GM12865 (cell line): ENCODE measurements around the gene COL18A1.
A peak's percentile ranks its signal among the peaks of the same experiment; 100 is the strongest.

Source experiments
- DNase-seq: peaks from one replicate; pipeline ENCODE4 v3.0.0; 2010; ENCODE audit warnings: low read depth
- H3K4me3 ChIP-seq: 2 replicates; pipeline ENCODE4 v1.5.1; 2011; ENCODE audit warnings: mild to moderate bottlenecking, low read depth, low read length, control low read depth
- CTCF ChIP-seq: IDR thresholded peaks from 2 replicates; pipeline ENCODE4 v1.5.1; 2011; ENCODE audit warnings: low read length, control low read depth, low read depth, inconsistent platforms; ENCODE audit not compliant: insufficient read depth; ENCODE audit errors: missing control alignments

Gene COL18A1

GRCh38 chr21:45546636-45547544, 141.9 kb downstream of the COL18A1 start:
- no peak overlapping the region for H3K4me3 ChIP-seq
- TF ChIP-seq CTCF: no peak
- DNase-seq: no peak

GRCh38 chr21:45547545-45547900, 142.6 kb downstream of the COL18A1 start:
- no peak overlapping the region for H3K4me3 ChIP-seq
- DNase-seq: no peak
- TF ChIP-seq CTCF: no peak

GRCh38 chr21:45548711-45549491, 143.9 kb downstream of the COL18A1 start:
- TF ChIP-seq CTCF: no peak
- no peak overlapping the region for H3K4me3 ChIP-seq
- no peak for DNase-seq

- DNase-seq: peak; percentile 69
- peak; percentile 12 for TF ChIP-seq CTCF
- peak overlapping the region; percentile 43 for H3K4me3 ChIP-seq
These were observed 144.9 kb downstream of the COL18A1 start for GRCh38 chr21:45549626-45550463.

GRCh38 chr21:45550522-45551210, 145.7 kb downstream of the COL18A1 start:
- DNase-seq: peak; percentile 90
- no peak for TF ChIP-seq CTCF
- peak overlapping the region; percentile 43 for H3K4me3 ChIP-seq

- DNase-seq: peak; percentile 48
- TF ChIP-seq CTCF: no peak
- H3K4me3 ChIP-seq: peak overlapping the region; percentile 36; the same call in 1 of the 2 replicates
These were observed 146.4 kb downstream of the COL18A1 start for GRCh38 chr21:45551316-45551715.
